ENCODE data around the gene ZCCHC7. TPM values are rescaled to one million over a fixed set of nuclear protein-coding genes. Genes with fewer than 3 reads are reported as not detected.
A peak's percentile ranks its signal among the peaks of the same experiment; 100 is the strongest.

ZCCHC7 gene
- total and polyA plus RNA-seq, 2 experiments from 2014 or later = 29.8 to 38.8 TPM

GRCh38 chr9:37243588-37244345 lies 123.4 kb downstream of the ZCCHC7 start:
- Histone ChIP-seq H3F3A (replicated peaks; ENCODE audit: low read depth) (no peaks in the 10 kb centered on the region), H3K4me1 (ENCODE audit: insufficient read depth) (peaks cover 45% of the 10 kb centered on the region), H3K9me2 (ENCODE audit: insufficient read depth) (no peaks in the 10 kb centered on the region), H3K4me2 (peak overlapping the region; percentile 7; the same call in 1 of the 2 replicates), H3K36me3 (ENCODE audit: insufficient read depth) (no peaks in the 10 kb centered on the region), H4K20me1 (replicated peaks; ENCODE audit: insufficient read depth) (no peaks in the 10 kb centered on the region), H3K4me3 (no peak overlapping the region), H2AFZ (no peak overlapping the region), H3K79me2 (replicated peaks; ENCODE audit: insufficient read depth) (peaks cover 19% of the 10 kb centered on the region; the same call in 1 of the 2 replicates), H3K27ac (ENCODE audit: low read depth) (peak overlapping the region; percentile 41; the same call in 1 of the 2 replicates), H3K27me3 (ENCODE audit: insufficient read depth) (no peaks in the 10 kb centered on the region)
- ATAC-seq (peak; percentile 74), DNase-seq (ENCODE audit: low spot score) (no peak)
- no peaks in the 10 kb centered on the region for H3K27me3 Mint-ChIP-seq (ENCODE audit: insufficient read depth, low read depth, poor library complexity)
- no peak for TF ChIP-seq NANOG (IDR thresholded peaks at IDR 0.05; ENCODE audit: borderline replicate concordance)
- TF ChIP-seq POLR2AphosphoS5 (IDR thresholded peaks at IDR 0.05; ENCODE audit: low read depth) = no peak
- TF ChIP-seq EZH2 (IDR thresholded peaks at IDR 0.05; ENCODE audit: low read depth, unreplicated experiment) = no peak
- TF ChIP-seq ETS1 (IDR thresholded peaks at IDR 0.05) = no peak
- no peak for TF ChIP-seq CTCF (conservative IDR thresholded peaks at IDR 0.05; ENCODE audit: low read depth in 2 of 2)
- no peak for TF ChIP-seq REST (IDR thresholded peaks at IDR 0.05; ENCODE audit: unreplicated experiment)
- no peaks in the 10 kb centered on the region for H3K9me3 Mint-ChIP-seq
- H3K27ac Mint-ChIP-seq = peak overlapping the region; percentile 97
- H3K4me3 Mint-ChIP-seq = peak overlapping the region; percentile 30; the same call in 1 of the 3 replicates
- no peaks in the 10 kb centered on the region for H3K36me3 Mint-ChIP-seq (ENCODE audit: low read depth)
- H3K4me1 Mint-ChIP-seq = peaks cover 52% of the 10 kb centered on the region

GRCh38 chr9:37246826-37247225 lies 126.5 kb downstream of the ZCCHC7 start:
- H3K27me3 ChIP-seq (ENCODE audit: insufficient read depth) = no peaks in the 10 kb centered on the region
- no peaks in the 10 kb centered on the region for H3K27me3 Mint-ChIP-seq (ENCODE audit: insufficient read depth, low read depth, poor library complexity)
- peaks cover 10% of the 10 kb centered on the region for H3K36me3 Mint-ChIP-seq (ENCODE audit: low read depth)
- no peak for DNase-seq (ENCODE audit: low spot score)
- no peaks in the 10 kb centered on the region for H4K20me1 ChIP-seq (replicated peaks; ENCODE audit: insufficient read depth)
- no peaks in the 10 kb centered on the region for H3K9me2 ChIP-seq (ENCODE audit: insufficient read depth)
- H3K4me2 ChIP-seq = no peak overlapping the region
- H3K79me2 ChIP-seq (replicated peaks; ENCODE audit: insufficient read depth) = peaks cover 11% of the 10 kb centered on the region; the same call in 1 of the 2 replicates
- no peaks in the 10 kb centered on the region for H3K9me3 Mint-ChIP-seq
- no peaks in the 10 kb centered on the region for H3K36me3 ChIP-seq (ENCODE audit: insufficient read depth)
- no peak for ATAC-seq
- H3K4me3 ChIP-seq = no peak overlapping the region
- no peak overlapping the region for H3K27ac Mint-ChIP-seq
- H3K4me1 Mint-ChIP-seq = peaks cover 50% of the 10 kb centered on the region
- no peak overlapping the region for H2AFZ ChIP-seq
- H3F3A ChIP-seq (replicated peaks; ENCODE audit: low read depth) = no peaks in the 10 kb centered on the region
- H3K4me3 Mint-ChIP-seq = no peak overlapping the region
- H3K4me1 ChIP-seq (ENCODE audit: insufficient read depth) = peaks cover 32% of the 10 kb centered on the region
- no peak overlapping the region for H3K27ac ChIP-seq (ENCODE audit: low read depth)
- no peak for TF ChIP-seq ZNF462 (CRISPR knock-in tag; IDR thresholded peaks at IDR 0.05)
- TF ChIP-seq ZNF331 (CRISPR knock-in tag; IDR thresholded peaks at IDR 0.05; ENCODE audit: low read depth) = no peak
- no peak for TF ChIP-seq POLR2AphosphoS5 (IDR thresholded peaks at IDR 0.05; ENCODE audit: low read depth)
